Measurements from ENCODE around the gene FGF18. TPM values are rescaled to one million over a fixed set of nuclear protein-coding genes. Genes with fewer than 3 reads are reported as not detected.

FGF18 gene
- total RNA-seq, 1 donor from 2014 or later = 0.06 TPM

- Histone ChIP-seq H3K9me3 (ENCODE audit: low read depth) (no peaks in the 10 kb centered on the region), H2AFZ (replicated peaks) (no peak overlapping the region), H4K20me1 (ENCODE audit: low read depth) (no peaks in the 10 kb centered on the region), H3K27ac (no peak overlapping the region), H3K4me1 (peaks cover 12% of the 10 kb centered on the region), H3K9ac (no peak overlapping the region), H3K27me3 (no peaks in the 10 kb centered on the region), H3K79me2 (ENCODE audit: low read depth) (no peaks in the 10 kb centered on the region), H3F3A (ENCODE audit: low read depth) (peaks cover 20% of the 10 kb centered on the region), H3K4me3 (no peak overlapping the region), H3K4me2 (no peak overlapping the region), H3K36me3 (no peaks in the 10 kb centered on the region)
- no peak overlapping the region for H3K27ac Mint-ChIP-seq
- H3K36me3 Mint-ChIP-seq = no peaks in the 10 kb centered on the region
- no peak for TF ChIP-seq CTCF (IDR thresholded peaks at IDR 0.05)
- no peak for TF ChIP-seq EZH2phosphoT487 (IDR thresholded peaks at IDR 0.05)
- H3K9me3 Mint-ChIP-seq = peaks cover 2% of the 10 kb centered on the region
- peaks cover 31% of the 10 kb centered on the region for H3K4me1 Mint-ChIP-seq
- DNase-seq (ENCODE audit: low spot score) = no peak
- H3K4me3 Mint-ChIP-seq = no peak overlapping the region
- H3K27me3 Mint-ChIP-seq (ENCODE audit: insufficient read depth, low read depth) = peaks cover 9% of the 10 kb centered on the region
Observed at GRCh38 chr5:171492781-171493180, 73.3 kb downstream of the FGF18 start.

GRCh38 chr5:171493646-171494393 is 74.4 kb downstream of the FGF18 start:
- H3K79me2 ChIP-seq (ENCODE audit: low read depth) = no peaks in the 10 kb centered on the region
- TF ChIP-seq EZH2phosphoT487 (IDR thresholded peaks at IDR 0.05) (no peak), CTCF (IDR thresholded peaks at IDR 0.05) (no peak), EZH2 (IDR thresholded peaks at IDR 0.05) (no peak)
- peak overlapping the region; percentile 97 for H3K27ac Mint-ChIP-seq
- peaks cover 12% of the 10 kb centered on the region for H3K4me1 ChIP-seq
- H3K4me3 Mint-ChIP-seq = peak overlapping the region; percentile 33
- peaks cover 20% of the 10 kb centered on the region for H3F3A ChIP-seq (ENCODE audit: low read depth)
- peaks cover 2% of the 10 kb centered on the region for H3K9me3 Mint-ChIP-seq
- peaks cover 6% of the 10 kb centered on the region for H3K27me3 Mint-ChIP-seq (ENCODE audit: insufficient read depth, low read depth)
- no peak overlapping the region for H3K9ac ChIP-seq
- H3K4me3 ChIP-seq = no peak overlapping the region
- no peaks in the 10 kb centered on the region for H3K36me3 Mint-ChIP-seq
- peak overlapping the region; percentile 43 for H2AFZ ChIP-seq (replicated peaks)
- H3K4me2 ChIP-seq = peak overlapping the region; percentile 48
- no peaks in the 10 kb centered on the region for H3K9me3 ChIP-seq (ENCODE audit: low read depth)
- peaks cover 29% of the 10 kb centered on the region for H3K4me1 Mint-ChIP-seq
- DNase-seq (ENCODE audit: low spot score) = no peak
- H3K27me3 ChIP-seq = no peaks in the 10 kb centered on the region
- H3K27ac ChIP-seq = no peak overlapping the region
- no peaks in the 10 kb centered on the region for H3K36me3 ChIP-seq
- no peaks in the 10 kb centered on the region for H4K20me1 ChIP-seq (ENCODE audit: low read depth)

- H3K36me3 ChIP-seq = no peaks in the 10 kb centered on the region
- peak overlapping the region; percentile 43 for H2AFZ ChIP-seq (replicated peaks)
- Mint-ChIP-seq H3K4me1 (peaks cover 29% of the 10 kb centered on the region), H3K36me3 (no peaks in the 10 kb centered on the region), H3K27ac (peak overlapping the region; percentile 97), H3K4me3 (no peak overlapping the region), H3K27me3 (ENCODE audit: insufficient read depth, low read depth) (peaks cover 5% of the 10 kb centered on the region), H3K9me3 (peaks cover 2% of the 10 kb centered on the region)
- H3K4me3 ChIP-seq = no peak overlapping the region
- H3K79me2 ChIP-seq (ENCODE audit: low read depth) = no peaks in the 10 kb centered on the region
- no peaks in the 10 kb centered on the region for H3K9me3 ChIP-seq (ENCODE audit: low read depth)
- no peak overlapping the region for H3K27ac ChIP-seq
- H3K9ac ChIP-seq = no peak overlapping the region
- H3K4me1 ChIP-seq = peaks cover 12% of the 10 kb centered on the region
- no peak for TF ChIP-seq EZH2phosphoT487 (IDR thresholded peaks at IDR 0.05)
- no peak for TF ChIP-seq CTCF (IDR thresholded peaks at IDR 0.05)
- TF ChIP-seq EZH2 (IDR thresholded peaks at IDR 0.05) = no peak
- H3K4me2 ChIP-seq = peak overlapping the region; percentile 48
- no peaks in the 10 kb centered on the region for H4K20me1 ChIP-seq (ENCODE audit: low read depth)
- DNase-seq (ENCODE audit: low spot score) = peak; percentile 77
- H3F3A ChIP-seq (ENCODE audit: low read depth) = peaks cover 20% of the 10 kb centered on the region
- no peaks in the 10 kb centered on the region for H3K27me3 ChIP-seq
Observed at GRCh38 chr5:171494452-171495121, 75.1 kb downstream of the FGF18 start.

All from neural progenitor cell (in vitro differentiated cells).